ENCODE measurements around the gene PDXDC1.
A peak's percentile ranks its signal among the peaks of the same experiment; 100 is the strongest.
"Not testable (repeated sequence)": the region's sequence is repeated elsewhere in the genome, so short reads cannot be mapped to it uniquely, and the experiment has no call there.

The PDXDC1 gene

GRCh38 chr16:15016354-15016753 is 41.5 kb downstream of the PDXDC1 start:
- DNase-seq = not testable (repeated sequence)

- DNase-seq = not testable (repeated sequence)
Measured at GRCh38 chr16:15016951-15017580, 42.2 kb downstream of the PDXDC1 start.

DNA sequence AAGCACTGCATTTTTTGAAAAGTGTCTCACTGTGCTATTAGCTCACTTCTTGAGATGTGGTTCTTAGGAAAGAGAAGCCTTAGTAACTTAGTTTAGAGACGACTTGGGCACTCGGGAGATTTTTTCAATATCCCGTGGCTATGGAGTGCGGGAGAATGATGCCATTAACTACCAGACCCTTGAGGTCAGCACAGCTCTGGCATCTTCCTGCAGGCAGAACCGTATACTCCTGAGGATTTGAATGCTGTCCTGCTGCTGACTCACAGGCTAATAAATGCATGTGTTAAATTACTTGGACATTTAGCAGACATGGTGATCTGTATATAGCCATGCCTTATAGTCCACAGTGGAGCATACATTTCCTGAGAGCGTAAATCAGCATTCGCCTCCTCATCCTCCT is 46.6 kb downstream of the PDXDC1 start:
- DNase-seq = not testable (repeated sequence)

- DNase-seq = peak; percentile 31
Measured at GRCh38 chr16:15022194-15022593, 47.4 kb downstream of the PDXDC1 start.

DNA sequence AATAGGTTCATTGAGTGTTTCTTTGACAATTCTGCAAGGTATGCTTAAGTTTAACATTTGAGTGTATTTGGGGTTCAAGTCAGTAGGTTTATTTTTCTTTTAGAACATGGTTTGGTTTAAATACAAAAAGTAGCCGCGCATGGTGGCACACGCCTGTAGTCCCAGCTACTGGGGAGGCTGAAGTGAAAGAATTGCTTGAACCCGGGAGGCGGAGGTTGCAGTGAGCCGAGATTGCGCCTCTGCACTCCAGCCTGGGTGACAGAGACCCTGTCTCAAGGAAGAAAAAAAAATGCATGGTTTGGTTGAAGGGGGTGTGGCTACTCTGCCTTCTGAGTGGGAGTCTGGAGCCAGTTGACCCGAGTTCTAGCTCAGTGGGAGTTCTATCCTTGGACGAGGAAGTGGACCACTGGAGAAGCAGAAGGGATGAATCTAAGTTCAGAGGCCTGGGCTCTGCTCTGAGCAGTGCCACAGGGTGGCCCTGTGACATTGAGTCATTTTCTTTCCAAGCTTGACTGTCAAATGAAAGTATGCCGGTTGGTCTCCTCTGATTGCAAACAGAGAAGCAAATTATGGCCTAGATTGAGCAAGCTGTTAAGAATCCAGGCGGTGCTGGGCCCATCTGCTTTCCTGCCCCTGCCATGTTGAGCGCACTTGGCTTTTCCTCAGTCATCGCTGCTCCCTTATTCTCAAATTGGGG is 48.7 kb downstream of the PDXDC1 start:
- DNase-seq = not testable (repeated sequence)

DNA sequence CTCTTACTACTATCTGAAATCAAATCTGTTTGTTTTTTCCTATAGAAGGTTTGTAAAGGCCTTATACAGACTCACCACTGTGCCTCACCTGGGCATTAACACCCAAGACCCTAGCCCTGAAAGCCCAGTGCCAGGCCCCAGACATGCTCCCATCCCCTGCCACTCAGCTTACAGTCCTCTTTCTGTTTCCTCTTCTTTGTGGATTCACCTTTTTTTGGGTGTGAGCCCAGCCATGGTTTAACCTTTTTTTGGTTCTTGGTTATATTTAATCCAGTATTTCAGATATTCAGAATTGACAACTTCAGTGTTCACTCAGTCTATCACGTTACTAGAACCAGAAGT is 50.0 kb downstream of the PDXDC1 start:
- not testable (repeated sequence) for DNase-seq

DNA sequence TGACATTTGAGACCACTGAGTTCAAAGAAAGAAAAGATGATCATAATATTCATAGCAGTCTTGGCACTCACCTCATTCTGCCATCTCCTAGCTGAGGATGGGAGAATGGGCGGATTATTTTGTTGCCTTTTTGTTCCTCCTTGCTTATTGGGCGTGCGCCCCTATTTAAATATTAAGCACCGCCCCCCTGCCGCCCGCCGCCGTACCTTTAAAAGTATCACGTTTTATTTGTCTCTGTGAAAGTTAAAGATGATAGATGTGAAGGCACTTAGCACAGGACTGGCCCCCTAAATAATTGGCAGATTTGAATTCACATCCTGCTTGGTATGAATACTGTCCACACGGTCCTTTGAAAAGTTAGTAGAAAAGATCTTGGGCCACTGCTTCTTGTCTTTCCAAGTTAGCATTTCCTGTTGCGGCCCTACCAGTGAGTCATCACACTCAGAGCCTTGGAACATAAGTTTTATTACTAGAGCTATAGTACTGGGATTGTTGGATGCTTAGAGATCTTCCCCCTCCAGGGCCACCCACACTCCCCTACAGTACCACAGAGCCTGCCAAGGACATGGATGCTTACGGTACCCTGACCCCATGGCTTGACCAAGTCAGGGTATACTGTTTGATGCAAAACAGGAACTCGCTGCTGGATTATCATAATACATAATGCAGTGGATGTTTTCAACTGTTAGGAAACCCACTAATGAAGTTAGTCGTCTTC is 50.6 kb downstream of the PDXDC1 start:
- DNase-seq = not testable (repeated sequence)

DNA sequence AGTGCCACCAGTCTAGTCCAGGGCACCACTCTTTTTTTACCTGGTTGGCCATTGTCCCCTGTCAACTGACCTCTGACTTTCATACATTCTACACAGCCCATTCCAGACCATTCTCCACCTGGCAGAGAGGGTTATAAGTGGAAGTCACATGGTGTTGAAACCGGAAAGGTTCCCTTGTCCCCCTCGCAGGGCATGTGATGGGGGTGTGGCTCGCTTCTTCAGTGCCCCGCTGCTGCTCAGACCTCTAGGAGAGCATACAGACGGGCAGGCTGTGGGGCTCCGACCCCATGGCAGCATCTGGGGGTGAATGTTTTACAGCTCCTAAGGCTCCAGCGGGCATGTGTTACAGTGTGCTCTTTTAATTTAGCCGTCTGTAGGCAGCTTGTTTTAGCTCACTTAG is 52.2 kb downstream of the PDXDC1 start:
- not testable (repeated sequence) for DNase-seq

- not testable (repeated sequence) for DNase-seq
Measured at GRCh38 chr16:15027503-15028344, 52.9 kb downstream of the PDXDC1 start.

GRCh38 chr16:15028345-15028715 is 53.5 kb downstream of the PDXDC1 start:
- not testable (repeated sequence) for DNase-seq

GRCh38 chr16:15028801-15029698 is 54.2 kb downstream of the PDXDC1 start:
- DNase-seq = not testable (repeated sequence)

- not testable (repeated sequence) for DNase-seq
Measured at GRCh38 chr16:15029749-15030148, 54.9 kb downstream of the PDXDC1 start.

DNA sequence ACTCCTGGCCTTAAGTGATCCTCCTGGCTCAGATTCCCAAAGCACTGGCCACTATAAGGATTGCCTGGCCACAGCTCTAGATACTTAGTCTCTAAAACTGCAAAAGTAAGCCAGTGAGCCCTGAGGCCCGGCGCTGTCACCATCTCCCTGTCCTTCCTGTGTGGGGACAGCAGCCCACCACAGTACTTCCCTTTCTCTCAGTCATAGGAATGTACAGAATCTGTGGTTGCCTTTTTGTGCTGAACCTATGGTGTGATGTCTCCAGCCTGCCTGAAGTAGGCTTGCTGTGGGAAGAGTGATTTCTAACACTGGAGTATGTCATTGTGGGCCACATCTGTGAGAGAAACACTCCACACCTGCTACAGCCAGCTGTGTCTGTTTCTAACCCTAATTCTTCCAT is 56.4 kb downstream of the PDXDC1 start:
- DNase-seq = no peak

DNA sequence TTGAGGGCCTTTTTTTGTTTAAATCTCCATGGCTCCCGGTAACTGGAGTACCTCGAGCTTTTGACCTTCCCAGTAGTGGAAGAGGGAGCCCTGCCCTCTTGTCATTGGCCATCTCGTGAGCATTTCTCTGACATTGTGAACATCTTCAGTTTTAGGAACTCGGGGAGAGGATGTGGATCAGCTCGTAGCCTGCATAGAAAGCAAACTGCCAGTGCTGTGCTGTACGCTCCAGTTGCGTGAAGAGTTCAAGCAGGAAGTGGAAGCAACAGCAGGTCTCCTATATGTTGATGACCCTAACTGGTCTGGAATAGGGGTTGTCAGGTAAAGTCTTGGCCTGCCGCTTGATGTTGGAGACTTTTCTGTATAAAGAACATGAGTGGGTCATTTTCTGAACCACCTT is 56.8 kb downstream of the PDXDC1 start:
- no peak for DNase-seq

GRCh38 chr16:15032547-15033308 is 57.9 kb downstream of the PDXDC1 start:
- no peak for DNase-seq

- no peak for DNase-seq
Measured at GRCh38 chr16:15033309-15033707, 58.5 kb downstream of the PDXDC1 start.

- DNase-seq = no peak
Measured at GRCh38 chr16:15034266-15035162, 59.7 kb downstream of the PDXDC1 start.

DNA sequence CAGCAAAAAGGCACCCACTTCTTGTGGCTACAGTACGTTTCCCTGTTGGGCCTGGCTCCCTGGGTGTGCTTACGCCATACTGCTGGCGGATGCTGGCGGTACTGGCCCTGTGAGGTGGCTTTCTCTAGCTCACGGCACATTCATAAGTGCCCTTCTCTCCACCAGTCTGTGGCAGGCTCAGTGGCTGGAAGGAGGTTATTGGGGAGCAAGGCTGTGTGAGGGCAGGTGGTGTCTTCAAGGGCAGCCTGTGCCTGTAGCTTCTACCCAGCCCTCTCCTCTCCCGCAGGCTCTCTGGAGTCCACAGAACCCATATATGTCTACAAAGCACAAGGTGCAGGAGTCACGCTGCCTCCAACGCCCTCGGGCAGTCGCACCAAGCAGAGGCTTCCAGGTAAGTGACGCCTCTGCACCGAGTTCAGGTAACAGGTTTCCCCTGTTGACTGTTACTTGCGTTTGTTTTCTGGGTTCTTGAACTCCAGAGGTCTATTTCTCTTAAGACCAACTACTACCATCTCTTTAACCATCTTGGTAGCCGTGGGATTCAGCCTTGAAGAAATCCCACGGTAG is 60.4 kb downstream of the PDXDC1 start:
- DNase-seq = no peak

GRCh38 chr16:15037003-15037402 is 62.2 kb downstream of the PDXDC1 start:
- DNase-seq = no peak

DNA sequence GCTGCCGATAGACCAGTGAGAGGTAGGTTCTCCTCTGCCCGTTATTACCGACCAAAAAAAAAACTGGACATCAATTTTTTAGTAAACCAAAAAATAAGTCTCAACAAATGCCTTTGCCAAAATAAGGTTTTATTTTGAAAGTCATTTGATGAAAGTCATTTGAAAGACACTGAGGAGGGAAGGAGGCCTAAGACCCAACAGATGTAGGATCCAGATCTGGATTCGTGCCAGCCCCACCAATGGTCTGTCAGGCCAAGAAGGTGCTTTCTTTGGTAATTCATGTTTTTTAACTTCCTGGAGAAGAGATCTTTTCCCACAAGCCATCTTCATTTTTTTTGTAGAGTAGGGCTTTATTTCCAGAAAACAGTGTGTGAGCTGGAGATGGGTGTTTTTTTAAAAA is 62.9 kb downstream of the PDXDC1 start:
- no peak for DNase-seq

All from NCI-H1092 treated with DMSO at 0.1 percent for 48 hours (cell line).